HT1080 (cell line): ENCODE results near the gene HOXB7. TPM values are rescaled to one million over a fixed set of nuclear protein-coding genes. Genes with fewer than 3 reads are reported as not detected.

Source experiments
- DNase-seq: peaks from one replicate; pipeline ENCODE4 v3.0.0-alpha.2; 2015; ENCODE audit warnings: low read depth
- total RNA-seq: library from RNA; depleted of rRNA; stranded (reverse); fragments of >200 nt; shearing (Covaris generic); gene quantifications from 2 replicates; pipeline ENCODE4 v1.2.3, GENCODE V29; 2014

Gene HOXB7
- total RNA-seq, 1 experiment from 2014 or later = 17.8 TPM

DNA sequence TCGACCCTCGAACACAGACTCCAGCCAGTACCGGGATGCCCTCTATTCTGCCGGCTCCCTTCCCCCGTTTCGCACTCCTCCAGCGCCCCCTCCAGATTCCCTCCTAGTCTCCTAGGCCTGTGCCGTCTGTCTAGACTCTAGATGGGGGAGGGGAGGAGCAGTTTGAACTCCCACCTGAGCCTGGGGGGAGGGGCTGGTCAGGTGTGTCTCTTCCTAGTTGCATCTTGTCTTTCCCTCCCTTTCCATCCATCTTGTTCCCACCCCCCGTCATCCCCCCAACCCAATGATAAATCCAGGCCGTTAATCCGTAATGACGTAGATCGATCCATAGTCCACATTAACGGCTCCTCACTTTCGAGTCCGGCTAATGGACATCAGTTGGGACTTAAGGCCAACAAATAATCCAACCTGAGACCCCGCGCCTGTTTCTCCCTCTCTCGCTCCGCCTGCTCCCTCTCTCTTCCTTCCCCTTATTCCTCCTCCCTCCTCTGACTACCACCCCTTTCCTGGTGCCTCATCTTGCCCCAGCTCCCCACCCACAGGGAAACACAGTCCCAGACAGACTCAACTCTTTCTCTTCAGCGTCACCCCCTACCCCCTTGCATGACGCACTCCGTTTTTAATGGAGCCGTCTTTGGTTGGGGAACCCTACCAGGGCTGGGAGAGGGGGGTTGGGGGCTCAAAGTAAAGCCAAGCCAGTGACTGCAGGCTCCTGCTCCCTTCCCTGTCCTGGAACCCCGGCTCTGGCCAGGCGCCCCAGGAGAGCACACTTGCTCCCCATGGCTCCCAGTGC is 13.9 kb downstream of the HOXB7 start:
- DNase-seq = no peak

DNA sequence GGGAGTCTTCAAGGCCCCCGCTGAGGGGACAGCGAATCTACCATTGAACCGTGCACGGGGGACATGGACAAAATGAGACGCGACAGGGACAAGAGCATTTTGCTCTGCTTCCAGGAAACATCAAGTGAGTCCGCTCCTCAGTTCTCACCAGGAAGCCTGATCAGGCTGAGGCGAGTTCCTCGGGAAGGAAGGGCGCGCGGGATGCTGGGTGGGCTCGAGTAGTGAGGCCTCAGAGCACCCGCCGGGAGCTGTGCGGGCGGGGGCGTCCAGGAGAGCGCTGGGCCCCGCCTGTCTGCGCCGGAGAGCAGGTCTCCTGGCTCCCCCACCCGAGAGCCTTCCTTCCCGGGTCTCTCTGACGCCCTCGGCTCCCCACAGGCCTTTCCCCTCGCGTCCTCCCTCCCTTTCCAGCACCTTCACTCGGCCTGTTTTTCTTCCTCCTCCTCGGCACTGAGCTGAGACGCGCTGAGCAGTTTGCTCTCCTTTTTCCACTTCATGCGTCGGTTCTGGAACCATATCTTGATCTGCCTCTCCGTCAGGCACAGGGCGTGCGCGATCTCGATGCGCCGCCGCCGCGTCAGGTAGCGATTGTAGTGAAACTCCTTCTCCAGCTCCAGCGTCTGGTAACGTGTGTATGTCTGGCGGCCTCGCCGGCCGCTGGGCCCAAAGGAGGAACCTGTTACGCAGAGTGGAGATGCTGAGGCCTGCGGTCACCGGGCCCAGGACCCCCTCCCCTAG is 14.7 kb downstream of the HOXB7 start:
- no peak for DNase-seq

GRCh38 chr17:48595278-48595999 is 15.4 kb downstream of the HOXB7 start:
- no peak for DNase-seq

DNA sequence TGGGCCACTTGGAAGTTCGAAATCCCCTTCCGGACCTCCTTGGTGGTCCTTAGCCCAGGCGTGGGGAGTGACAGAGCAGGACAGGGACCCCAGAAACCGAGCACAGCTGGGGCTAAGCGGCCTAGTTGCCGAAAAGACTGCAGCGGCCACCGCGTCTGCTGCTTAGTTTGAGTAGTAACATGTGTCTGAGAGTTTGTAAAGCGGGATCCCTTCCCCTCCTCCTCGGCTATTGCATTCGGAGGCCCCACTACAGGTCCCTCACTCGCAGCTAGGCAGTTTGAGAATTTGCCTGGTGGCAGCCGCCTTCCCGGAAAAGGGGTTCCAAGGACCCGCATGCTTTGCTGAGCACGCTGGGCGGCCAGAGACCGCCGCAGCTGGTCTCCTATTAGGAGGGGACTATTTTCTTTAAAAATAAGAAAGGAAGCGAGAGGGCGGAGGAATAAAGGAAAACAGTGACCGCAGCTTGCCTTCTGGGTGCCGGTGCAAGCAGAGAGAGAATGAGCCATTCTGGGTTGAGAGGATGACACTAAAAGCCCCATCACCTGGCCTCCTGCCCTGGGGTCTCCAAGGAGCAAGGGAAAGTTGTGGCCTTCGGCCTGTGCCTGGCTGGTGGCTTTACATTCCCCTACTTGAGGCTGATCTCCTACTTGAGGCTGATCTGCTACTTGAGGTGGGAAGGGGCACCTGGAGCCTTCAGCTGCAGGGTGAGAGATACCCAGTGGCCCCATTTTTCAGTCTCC is 16.1 kb downstream of the HOXB7 start:
- no peak for DNase-seq

DNA sequence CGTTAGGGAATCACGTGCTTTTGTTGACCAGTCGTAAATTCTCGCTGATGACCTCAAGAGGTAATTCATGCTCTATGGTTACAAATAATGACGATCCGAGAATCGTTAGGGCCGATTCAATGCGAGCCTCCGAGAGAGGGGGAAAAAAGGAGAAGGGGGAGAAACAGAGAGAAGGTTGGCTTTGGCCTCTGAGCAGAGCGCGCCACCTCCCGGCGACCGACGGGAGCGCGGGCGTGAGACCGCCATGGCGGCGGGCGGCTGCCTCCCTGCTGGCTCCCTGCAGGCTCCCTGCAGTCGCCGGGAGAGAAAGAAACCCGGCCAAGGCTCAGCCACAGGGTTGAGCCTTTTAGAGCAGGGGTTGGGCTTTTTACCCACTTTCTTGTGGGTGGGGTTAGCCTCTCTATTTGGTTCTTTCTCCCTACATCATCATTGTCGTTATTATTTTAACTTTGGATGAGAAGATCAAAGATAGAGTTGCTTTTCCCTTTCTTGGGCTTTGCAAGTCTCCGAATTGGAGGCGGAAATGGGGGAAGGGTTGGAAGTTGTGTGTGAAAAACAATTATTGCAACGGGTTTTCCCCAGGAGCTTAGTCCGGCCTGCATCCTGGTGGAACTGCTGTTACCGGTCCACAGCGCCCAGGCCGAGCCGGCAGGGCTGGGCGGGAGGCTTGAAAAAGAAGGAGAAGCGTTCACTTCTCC is 16.8 kb downstream of the HOXB7 start:
- DNase-seq = no peak

GRCh38 chr17:48593126-48593829 is 17.5 kb downstream of the HOXB7 start, which contains the start of gene HOXB5:
HOXB5 (minus strand) TSS chr17:48593779; CDS start chr17:48593682, 97 bp downstream.
- DNase-seq = no peak

GRCh38 chr17:48592577-48592976 is 18.2 kb downstream of the HOXB7 start:
- DNase-seq = no peak

DNA sequence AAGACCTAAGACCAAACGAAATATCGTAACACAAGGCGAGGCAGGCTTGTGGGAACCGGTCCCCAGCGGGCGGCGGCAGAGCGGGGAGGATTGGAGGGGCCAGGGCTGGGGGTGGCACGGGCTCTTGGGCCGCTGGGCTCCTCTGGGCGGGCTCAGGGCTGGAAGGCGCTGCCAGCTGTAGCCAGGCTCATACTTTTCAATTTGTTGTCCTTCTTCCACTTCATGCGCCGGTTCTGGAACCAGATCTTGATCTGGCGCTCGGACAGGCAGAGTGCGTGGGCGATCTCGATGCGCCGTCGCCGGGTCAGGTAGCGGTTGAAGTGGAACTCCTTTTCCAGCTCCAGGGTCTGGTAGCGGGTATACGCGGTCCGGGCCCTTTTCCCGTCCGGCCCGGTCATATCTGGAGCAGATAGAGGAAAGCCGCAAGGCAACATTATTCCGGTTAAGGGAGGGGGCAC is 18.7 kb downstream of the HOXB7 start:
- DNase-seq = no peak

DNA sequence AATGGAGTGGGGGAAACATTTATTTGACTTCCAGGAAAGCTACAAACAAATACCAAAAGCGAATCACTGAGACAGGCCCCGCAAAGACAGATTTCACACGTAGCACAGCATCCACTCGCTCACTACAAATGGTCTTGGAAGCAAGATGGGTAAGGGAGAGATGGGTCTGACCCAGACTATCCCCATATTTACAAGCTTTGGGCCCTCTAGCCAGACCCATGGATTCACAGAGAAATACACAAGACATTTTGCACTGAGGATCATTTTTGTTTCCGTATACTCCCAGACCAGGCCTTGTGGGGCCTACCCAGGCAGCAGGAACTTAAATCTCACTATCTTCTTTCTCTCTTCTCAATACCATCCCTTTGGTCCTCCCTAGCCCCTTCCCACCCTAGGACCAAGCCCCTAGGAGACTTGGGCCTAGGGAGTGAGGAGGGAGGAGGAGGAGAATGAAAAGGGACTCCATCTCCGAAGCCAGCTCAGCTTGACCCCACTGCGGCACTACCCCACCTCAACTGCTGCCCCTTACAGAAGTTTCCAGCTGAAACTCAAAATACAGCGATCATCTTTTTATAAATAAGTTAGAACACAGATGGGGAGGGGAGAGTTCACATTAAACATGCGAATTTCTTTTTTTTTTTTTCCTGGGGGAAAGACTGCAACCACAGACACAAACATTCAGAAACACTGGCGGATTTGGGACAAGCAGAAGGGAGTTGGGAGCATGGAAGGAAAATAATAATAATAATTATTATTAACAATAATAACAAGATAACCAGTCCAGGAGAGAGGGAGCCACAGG is 19.4 kb downstream of the HOXB7 start:
- DNase-seq = no peak

GRCh38 chr17:48590607-48591161 is 20.1 kb downstream of the HOXB7 start:
- no peak for DNase-seq

GRCh38 chr17:48589831-48590606 is 20.8 kb downstream of the HOXB7 start, which contains the start of gene HOXB3:
HOXB3 (minus strand) TSS chr17:48590241; CDS start chr17:48552474, 37,767 bp downstream.
- no peak for DNase-seq

- DNase-seq = no peak
Observed at GRCh38 chr17:48589060-48589830, 21.6 kb downstream of the HOXB7 start.

GRCh38 chr17:48588528-48588927 is 22.3 kb downstream of the HOXB7 start:
- no peak for DNase-seq

- no peak for DNase-seq
Observed at GRCh38 chr17:48588074-48588415, 22.8 kb downstream of the HOXB7 start.

GRCh38 chr17:48587276-48588073 is 23.3 kb downstream of the HOXB7 start:
- DNase-seq = no peak
